A549 (cell line): ENCODE results near the gene ZNF200. TPM values are rescaled to one million over a fixed set of nuclear protein-coding genes. Genes with fewer than 3 reads are reported as not detected.

ENCODE experiments used
- ATAC-seq, 2 experiments: fragments of 200-7000 bp in 1 of 2; fragments of >200 bp in 1 of 2; cut with Nextera tagmentation in 1 of 2; cut with Tn5 transposase in 1 of 2; 3 replicates each; pipeline versions ENCODE4 v1.8.0 to v1.9.1; 2018 to 2020; ENCODE audit warnings: mild to moderate bottlenecking in 1 of 2, moderate library complexity in 1 of 2
- CTCF ChIA-PET: fragments of 300-600 bp; sonication (Branson Sonifier 250); formaldehyde crosslinking; extraction: SDS; loops from one replicate; lab custom pipeline; 2021; ENCODE audit warnings: antibody characterized with exemption, inconsistent platforms; lab: Yijun Ruan, JAX
- POLR2A ChIA-PET: fragments of 350-600 bp; formaldehyde crosslinking; extraction: SDS; loops from one replicate; lab custom pipeline; 2021; ENCODE audit warnings: antibody characterized with exemption, inconsistent platforms; lab: Yijun Ruan, JAX
- DNase-seq, 2 experiments: peaks; one replicate each; pipeline versions ENCODE4 v3.0.0 to v3.0.0-alpha.2; 2011 to 2016; ENCODE audit warnings: low read depth in 1 of 2, low spot score in 1 of 2
- FAIRE-seq: peaks from 2 replicates; lab custom pipeline; 2011; peaks lifted over from hg19 to GRCh38; lab: Jason Lieb, UNC
- H3K27ac ChIP-seq, 2 experiments: fragments of >200 bp; sonication (Bioruptor Twin); formaldehyde crosslinking; 3 replicates each; pipeline ENCODE4 v1.5.1; 2016 to 2017
- H3K4me1 ChIP-seq: fragments of >200 bp; sonication (Bioruptor Twin); formaldehyde crosslinking; 3 replicates; pipeline ENCODE4 v1.6.1; 2016
- H3K4me2 ChIP-seq: fragments of >200 bp; sonication (Bioruptor Twin); formaldehyde crosslinking; 3 replicates; pipeline ENCODE4 v1.6.1; 2016
- H3K4me3 ChIP-seq: fragments of >200 bp; sonication (Bioruptor Twin); formaldehyde crosslinking; 3 replicates; pipeline ENCODE4 v1.5.1; 2016
- H3K9me3 ChIP-seq: fragments of >200 bp; sonication (Bioruptor Twin); formaldehyde crosslinking; 3 replicates; pipeline ENCODE4 v1.6.1; 2016
- ATOH8 ChIP-seq: fragments of 250-450 bp; sonication (Bioruptor Pico); IDR thresholded peaks from 2 replicates; pipeline ENCODE4 v1.5.0; 2020; ENCODE audit warnings: low read depth, mild to moderate bottlenecking, moderate library complexity
- CBX2 ChIP-seq: fragments of 200-600 bp; sonication (generic); IDR thresholded peaks from 2 replicates; pipeline ENCODE4 v1.6.1; 2016; ENCODE audit warnings: low read depth, mild to moderate bottlenecking, borderline replicate concordance
- CEBPB ChIP-seq, 2 experiments: fragments of >200 bp in 1 of 2; sonication (Bioruptor Twin) in 1 of 2; formaldehyde crosslinking in 1 of 2; IDR thresholded peaks; 2 replicates each; pipeline ENCODE4 v1.6.1; 2012 to 2016
- CHD2 ChIP-seq: fragments of 150-350 bp; IDR thresholded peaks from 2 replicates; pipeline ENCODE4 v1.6.1; 2014; ENCODE audit warnings: low read length; ENCODE audit not compliant: partially characterized antibody
- CHD4 ChIP-seq: fragments of 200-600 bp; sonication (generic); IDR thresholded peaks from 2 replicates; pipeline ENCODE4 v1.6.1; 2016; ENCODE audit warnings: antibody characterized with exemption, mild to moderate bottlenecking, borderline replicate concordance
- CTCF ChIP-seq: fragments of >200 bp; sonication (Bioruptor Twin); formaldehyde crosslinking; IDR thresholded peaks from 3 replicates; pipeline ENCODE4 v1.5.1; 2016
- E2F6 ChIP-seq: IDR thresholded peaks from 2 replicates; pipeline ENCODE4 v1.6.1; 2012; ENCODE audit warnings: low read depth, borderline replicate concordance
- FOXS1 ChIP-seq: fragments of 250-450 bp; sonication (Bioruptor Pico); IDR thresholded peaks from 2 replicates; pipeline ENCODE4 v1.5.0; 2020; ENCODE audit warnings: mild to moderate bottlenecking, moderate library complexity
- GATA3 ChIP-seq: IDR thresholded peaks from 2 replicates; pipeline ENCODE4 v1.6.1; 2012; ENCODE audit warnings: borderline replicate concordance
- HES2 ChIP-seq: fragments of >200 bp; sonication (Bioruptor Twin); formaldehyde crosslinking; IDR thresholded peaks from 2 replicates; pipeline ENCODE4 v1.6.1; 2016
- HMGXB4 ChIP-seq: fragments of 250-450 bp; sonication (Bioruptor Pico); IDR thresholded peaks from 2 replicates; pipeline ENCODE4 v1.5.0; 2021; ENCODE audit warnings: mild to moderate bottlenecking, moderate library complexity, borderline replicate concordance
- HOXA7 ChIP-seq: fragments of 250-450 bp; sonication (Bioruptor Pico); IDR thresholded peaks from 2 replicates; pipeline ENCODE4 v1.5.0; 2020; ENCODE audit warnings: mild to moderate bottlenecking, moderate library complexity
- HOXB5 ChIP-seq: fragments of 250-450 bp; sonication (Bioruptor Pico); IDR thresholded peaks from 2 replicates; pipeline ENCODE4 v1.5.0; 2020; ENCODE audit warnings: mild to moderate bottlenecking, moderate library complexity
- JUNB ChIP-seq: fragments of >200 bp; sonication (Bioruptor Twin); formaldehyde crosslinking; IDR thresholded peaks from 2 replicates; pipeline ENCODE4 v1.6.1; 2016
- KDM1A ChIP-seq: fragments of 200-600 bp; sonication (generic); IDR thresholded peaks from 2 replicates; pipeline ENCODE4 v1.6.1; 2016; ENCODE audit warnings: low read depth, mild to moderate bottlenecking
- MAX ChIP-seq: IDR thresholded peaks from 2 replicates; pipeline ENCODE4 v1.6.1; 2012
- MAZ ChIP-seq: fragments of 150-350 bp; IDR thresholded peaks from 2 replicates; pipeline ENCODE4 v1.6.1; 2014; ENCODE audit warnings: antibody characterized with exemption, low read depth, low read length, borderline replicate concordance
- PHF8 ChIP-seq: fragments of 200-600 bp; sonication (generic); IDR thresholded peaks from 2 replicates; pipeline ENCODE4 v1.6.1; 2016; ENCODE audit warnings: low read depth, mild to moderate bottlenecking, antibody characterized with exemption, moderate library complexity, borderline replicate concordance
- POLR2A ChIP-seq: IDR thresholded peaks from 2 replicates; pipeline ENCODE4 v1.6.1; 2012; ENCODE audit warnings: mild to moderate bottlenecking, low read length
- RFX5 ChIP-seq: fragments of 450-650 bp; IDR thresholded peaks from 2 replicates; pipeline ENCODE4 v1.7.1; 2014; ENCODE audit warnings: antibody characterized with exemption, mild to moderate bottlenecking, moderate library complexity
- RNF2 ChIP-seq: fragments of 200-600 bp; sonication (generic); IDR thresholded peaks from 2 replicates; pipeline ENCODE4 v1.6.1; 2016; ENCODE audit warnings: low read depth, mild to moderate bottlenecking, antibody characterized with exemption, moderate library complexity, borderline replicate concordance
- SREBF2 ChIP-seq: fragments of 450-650 bp; IDR thresholded peaks from 2 replicates; pipeline ENCODE4 v1.6.1; 2014; ENCODE audit warnings: mild to moderate bottlenecking, moderate library complexity
- WGBS: methylation state at CpG from one replicate; pipeline ENCODE4 v1.1.6; 2017; ENCODE audit errors: missing lambda C conversion rate; 5-methylcytosine and 5-hydroxymethylcytosine counted together
- polyA plus RNA-seq, 4 experiments: library from polyadenylated mRNA; depleted of rRNA in 3 of 4; stranded (reverse); fragments of >200 nt; fragmentation: RNase III in 1 of 4; extraction: RNeasy Plus Mini Kit Qiagen cat#74134 plus additional on column Dnase treatment in 1 of 4; gene quantifications; 2 replicates in 3 of 4; 3 replicates in 1 of 4; pipeline ENCODE4 v1.2.3, GENCODE V29; 2011 to 2017

ZNF200 gene
- polyA plus RNA-seq, 2 of the 4 experiments (the other 2 are of a cell fraction), result 6.9 to 7.5 TPM

GRCh38 chr16:3188925-3189825 lies 45.8 kb downstream of the ZNF200 start:
- peak overlapping the region; percentile 71 for H3K4me3 ChIP-seq
- TF ChIP-seq RNF2 (peak; percentile 18; the same call in 1 of the 2 replicates), MAX (peak; percentile 85), FOXS1 (CRISPR knock-in tag) (no peak), JUNB (no peak), GATA3 (0 out of 2 replicates have a peak, but pooled peaks have one; percentile 32), POLR2A (peak; percentile 47), RFX5 (0 out of 2 replicates have a peak, but pooled peaks have one; percentile 35), CTCF (no peak), ATOH8 (CRISPR knock-in tag) (no peak), MAZ (0 out of 2 replicates have a peak, but pooled peaks have one; percentile 65), HOXB5 (0 out of 2 replicates have a peak, but pooled peaks have one; percentile 38), CBX2 (no peak), SREBF2 (peak; percentile 84), CHD4 (peak; percentile 16; the same call in 1 of the 2 replicates), HMGXB4 (CRISPR knock-in tag) (peak; percentile 44; the same call in 1 of the 2 replicates), E2F6 (peak; percentile 40; the same call in 1 of the 2 replicates), PHF8 (peak; percentile 43), HES2 (no peak)

GRCh38 chr16:3188675-3188924 lies 46.4 kb downstream of the ZNF200 start:
- Histone ChIP-seq H3K4me3 (peak overlapping the region; percentile 71), H3K27ac (peak overlapping the region; percentile 73 to 89), H3K9me3 (no peaks in the 10 kb centered on the region), H3K4me1 (peaks cover 14% of the 10 kb centered on the region), H3K4me2 (peak overlapping the region; percentile 91)
- 0% methylated on average over 5 of the region's 13 CpGs for WGBS
- peak; percentile 13 to 15 for ATAC-seq
- CTCF ChIA-PET, result interaction anchor here (1.3 kb wide), 1 partner anchor 79 kb away, joined by 5 read pairs; no protein-coding TSS in a partner anchor
- TF ChIP-seq CHD2, result no peak
- TF ChIP-seq POLR2A, result 0 out of 2 replicates have a peak, but pooled peaks have one; percentile 16
- no peak for TF ChIP-seq KDM1A
- TF ChIP-seq HOXA7, result no peak
- peak; percentile 49; the same call in 1 of the 2 replicates for TF ChIP-seq RNF2
- no peak for TF ChIP-seq HOXB5
- no peak for TF ChIP-seq CHD4
- no peak for TF ChIP-seq CEBPB (IDR thresholded peaks at IDR 0.05)
- no peak for FAIRE-seq
- POLR2A ChIA-PET, result interaction anchor here (0.6 to 2.3 kb wide), 5 partner anchors 38 to 269 kb away, joined by 3 to 10 read pairs (median 4); partner anchors contain the start of genes ZNF213 and ZNF263
- no peak for DNase-seq

More at GRCh38 chr16:3188925-3189825, 45.8 kb downstream of the ZNF200 start:
- CTCF ChIA-PET, result interaction anchor here (1.3 kb wide), 1 partner anchor 78 kb away, joined by 5 read pairs; no protein-coding TSS in a partner anchor
- Histone ChIP-seq H3K4me1 (peaks cover 14% of the 10 kb centered on the region), H3K9me3 (no peaks in the 10 kb centered on the region), H3K27ac (peak overlapping the region; percentile 73 to 89), H3K4me2 (peak overlapping the region; percentile 91)
- WGBS, result under 1% methylated on average over 55 of the region's 61 CpGs
- POLR2A ChIA-PET, result interaction anchor here (0.6 to 2.3 kb wide), 5 partner anchors 38 to 268 kb away, joined by 3 to 10 read pairs (median 4); partner anchors contain the start of genes ZNF213 and ZNF263
- DNase-seq, result peak; percentile 52 to 91
- no peak for FAIRE-seq
- ATAC-seq, result peak; percentile 44 to 57
